GM18870 (cell line): Measurements from ENCODE around the gene FOSB.
"Not testable (repeated sequence)": the region's sequence is repeated elsewhere in the genome, so short reads cannot be mapped to it uniquely, and the experiment has no call there.

Source experiments
- ATAC-seq: cut with Tn5 transposase; IDR thresholded peaks from one replicate; pipeline ENCODE4 v1.9.1; 2021; ENCODE audit warnings: moderate library complexity; ENCODE audit not compliant: unreplicated experiment

Gene FOSB

GRCh38 chr19:45503909-45504308, 36.1 kb downstream of the FOSB start:
- no peak for ATAC-seq

GRCh38 chr19:45505151-45505995, 37.6 kb downstream of the FOSB start:
- ATAC-seq, result no peak

DNA sequence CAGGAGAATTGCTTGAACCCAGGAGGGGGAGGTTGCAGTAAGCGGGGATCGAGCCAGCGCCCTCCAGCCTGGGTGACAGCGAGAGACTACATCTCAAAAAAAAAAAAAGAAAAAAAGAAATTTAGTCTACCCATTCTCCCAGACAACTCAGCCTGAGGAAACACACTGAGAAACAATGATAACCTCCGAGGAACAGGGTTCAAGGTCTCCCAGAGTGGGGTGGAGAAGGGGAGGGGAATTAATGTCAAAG, 38.1 kb downstream of the FOSB start:
- no peak for ATAC-seq

DNA sequence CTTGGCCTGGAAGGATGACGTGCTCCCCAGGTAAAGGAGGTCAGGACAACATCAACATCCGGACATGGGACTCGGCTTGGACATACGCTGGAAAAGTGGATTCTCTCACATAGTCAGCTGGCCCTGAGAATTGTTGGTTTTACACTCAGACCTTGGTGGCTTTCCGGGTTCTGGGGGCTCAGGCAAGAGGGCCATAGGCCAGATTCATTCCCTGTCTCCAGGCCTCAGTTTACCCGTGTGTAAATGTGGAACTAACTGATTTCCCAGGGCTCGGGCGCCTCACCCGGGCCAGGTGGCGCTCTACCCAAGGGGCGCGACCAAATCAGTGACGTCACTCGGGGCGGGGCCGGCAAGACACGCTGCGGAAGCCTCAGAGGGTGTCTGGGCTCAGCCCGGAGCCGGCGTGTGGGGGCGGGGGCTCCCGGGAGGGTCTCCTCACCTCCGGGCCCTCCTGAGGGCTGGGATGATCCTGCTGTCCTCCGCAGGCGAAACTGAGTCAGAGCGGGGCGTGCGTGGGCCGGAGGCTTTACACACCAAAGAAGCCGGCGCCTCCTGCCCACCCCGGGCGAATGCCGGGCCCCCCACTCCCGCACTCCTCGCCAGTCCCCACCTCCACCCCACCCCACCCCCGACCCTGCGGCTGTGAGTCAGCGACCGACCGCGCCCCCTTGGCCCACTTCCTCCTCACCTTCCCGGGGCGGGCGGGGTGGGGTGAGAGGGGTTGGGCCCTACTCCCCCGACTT, 38.6 kb downstream of the FOSB start:
- ATAC-seq, result peak; percentile 37

GRCh38 chr19:45506989-45507871, 39.4 kb downstream of the FOSB start, which contains the start of gene VASP:
VASP (plus strand) TSS chr19:45507479; CDS start chr19:45507772, 293 bp downstream.
- peak; percentile 55 for ATAC-seq

DNA sequence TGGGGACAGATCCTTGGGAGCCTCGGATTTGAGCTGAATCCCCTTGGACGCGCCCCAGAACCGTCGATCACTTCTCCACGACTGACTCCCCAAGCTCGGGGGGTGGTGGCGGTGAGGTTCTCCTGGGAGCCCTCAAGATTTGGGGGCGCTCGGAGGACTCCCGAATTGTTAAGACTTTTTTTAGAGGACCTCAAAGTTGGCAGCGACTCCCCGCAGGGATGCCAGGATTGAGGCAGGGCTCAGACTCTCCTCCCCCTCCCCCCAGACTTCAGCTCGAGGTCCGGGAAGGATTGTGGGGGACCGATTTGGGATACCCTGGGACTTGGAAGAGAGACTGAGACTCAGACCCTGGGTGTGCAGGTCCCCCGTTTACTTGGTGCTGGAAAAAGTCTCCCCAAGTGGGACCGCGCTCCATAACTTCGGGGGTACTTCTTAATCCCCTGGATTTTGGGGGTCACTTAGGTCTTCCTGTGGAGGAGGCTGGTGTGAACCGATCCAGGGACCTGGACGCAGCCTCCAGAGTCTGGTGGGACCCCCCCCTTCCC, 40.1 kb downstream of the FOSB start:
- ATAC-seq, result no peak

GRCh38 chr19:45508417-45508860, 40.6 kb downstream of the FOSB start:
- ATAC-seq, result no peak

DNA sequence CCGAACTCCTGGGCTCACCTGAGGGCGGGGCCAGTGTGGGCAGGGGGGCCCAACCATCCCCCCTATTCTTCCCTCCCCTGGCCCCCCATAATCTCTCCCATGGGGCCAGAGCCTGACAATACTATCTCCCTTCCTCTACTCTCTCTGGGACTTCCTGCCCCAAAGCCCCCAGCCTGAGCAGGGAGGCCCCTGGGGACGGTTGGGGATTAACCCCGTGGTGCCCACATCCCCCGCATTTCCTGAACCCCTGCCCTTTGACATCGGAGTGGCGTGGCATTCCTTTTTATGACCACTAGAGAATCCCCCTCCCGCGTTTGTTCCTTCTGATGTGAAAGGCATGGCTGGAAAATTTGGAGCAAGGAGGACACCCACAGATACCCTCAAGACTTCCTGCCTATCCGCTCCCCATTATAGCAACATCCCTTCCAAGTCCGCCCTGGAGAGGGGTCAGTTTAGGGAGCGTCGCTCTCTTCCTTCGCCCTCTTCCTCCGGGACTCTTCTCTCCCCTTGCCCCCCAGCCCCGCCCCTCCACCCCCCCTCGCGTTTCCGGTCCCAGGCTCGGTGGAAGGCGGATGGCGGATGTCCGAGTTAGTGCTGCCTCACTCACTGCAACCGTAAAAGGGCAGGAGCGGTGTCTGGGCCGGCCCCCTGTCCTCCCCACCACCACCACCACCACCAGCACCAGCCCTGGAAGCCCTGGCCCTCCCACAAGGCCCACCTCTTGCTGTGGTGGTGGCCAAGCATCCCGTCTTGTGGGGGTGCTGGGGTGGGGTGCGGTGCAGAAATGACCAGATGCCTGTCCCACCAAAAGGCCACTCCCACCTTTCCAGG, 41.3 kb downstream of the FOSB start:
- ATAC-seq, result no peak

GRCh38 chr19:45509692-45510015, 41.9 kb downstream of the FOSB start:
- no peak for ATAC-seq

DNA sequence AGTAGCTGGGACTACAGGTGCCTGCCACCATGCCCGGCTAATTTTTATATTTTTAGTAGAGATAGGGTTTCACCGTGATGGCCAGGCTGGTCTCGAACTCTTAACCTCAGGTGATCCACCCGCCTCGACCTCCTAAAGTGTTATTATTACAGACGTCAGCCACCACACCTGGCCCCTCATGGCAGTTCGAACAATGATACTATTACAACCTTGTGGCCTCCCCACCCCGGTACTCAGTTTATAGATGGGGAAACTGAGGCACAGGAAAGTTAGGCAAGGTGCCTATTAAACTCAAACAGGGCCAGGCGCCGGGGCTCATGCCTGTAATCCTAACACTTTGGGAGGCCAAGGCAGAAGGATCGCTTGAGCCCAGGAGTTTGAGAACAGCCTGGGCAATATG, 42.6 kb downstream of the FOSB start:
- ATAC-seq, result not testable (repeated sequence)

DNA sequence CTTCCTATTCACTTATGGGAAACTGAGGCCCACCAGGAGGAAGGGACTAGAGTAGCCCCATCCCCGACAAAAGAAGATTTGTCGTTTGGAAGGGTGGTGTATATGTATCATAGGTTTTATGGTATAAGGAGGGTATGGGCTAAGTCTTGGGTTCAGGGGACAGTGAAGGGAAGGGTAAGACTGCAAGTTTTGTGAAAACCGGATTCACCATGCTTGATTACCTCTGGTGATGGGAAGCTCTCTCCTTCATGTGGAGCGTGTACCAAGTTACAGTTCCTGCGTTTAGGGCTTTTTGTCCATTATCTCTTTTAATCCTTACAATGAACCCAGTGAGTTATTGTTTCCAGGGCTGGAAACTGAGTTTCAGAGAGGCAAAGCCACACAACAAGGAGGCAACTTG, 43.3 kb downstream of the FOSB start:
- ATAC-seq, result no peak

DNA sequence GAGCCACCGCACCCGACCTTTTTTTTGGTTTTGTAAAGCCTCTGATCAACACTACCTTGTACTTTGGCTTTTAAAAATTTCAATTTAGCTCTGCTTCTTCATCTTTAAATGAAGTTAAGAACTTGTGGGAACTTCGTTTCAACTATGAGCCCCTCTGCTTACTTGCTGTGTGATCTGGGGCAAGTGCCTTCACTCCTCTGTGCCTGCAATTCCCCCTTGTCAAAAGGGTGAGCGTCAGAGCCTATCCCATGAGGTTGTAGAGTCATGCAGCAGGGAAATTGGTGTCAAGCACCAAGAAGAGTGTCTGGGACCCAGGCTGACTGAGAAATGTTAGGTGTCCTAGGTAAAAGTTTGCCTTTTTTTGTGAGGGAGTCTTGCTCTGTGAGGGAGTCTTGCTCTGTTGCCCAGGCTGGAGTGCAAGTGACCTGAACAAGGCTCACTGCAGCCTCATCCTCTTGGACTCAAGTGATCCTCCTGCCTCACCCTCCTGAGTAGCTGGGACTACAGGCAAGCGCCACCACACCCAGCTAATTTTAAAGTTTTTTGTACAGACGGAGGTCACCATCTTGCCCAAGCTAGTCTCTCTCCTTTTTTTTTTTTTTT, 45.2 kb downstream of the FOSB start:
- no peak for ATAC-seq

- ATAC-seq, result no peak
Observed at GRCh38 chr19:45514376-45515051, 46.7 kb downstream of the FOSB start.

DNA sequence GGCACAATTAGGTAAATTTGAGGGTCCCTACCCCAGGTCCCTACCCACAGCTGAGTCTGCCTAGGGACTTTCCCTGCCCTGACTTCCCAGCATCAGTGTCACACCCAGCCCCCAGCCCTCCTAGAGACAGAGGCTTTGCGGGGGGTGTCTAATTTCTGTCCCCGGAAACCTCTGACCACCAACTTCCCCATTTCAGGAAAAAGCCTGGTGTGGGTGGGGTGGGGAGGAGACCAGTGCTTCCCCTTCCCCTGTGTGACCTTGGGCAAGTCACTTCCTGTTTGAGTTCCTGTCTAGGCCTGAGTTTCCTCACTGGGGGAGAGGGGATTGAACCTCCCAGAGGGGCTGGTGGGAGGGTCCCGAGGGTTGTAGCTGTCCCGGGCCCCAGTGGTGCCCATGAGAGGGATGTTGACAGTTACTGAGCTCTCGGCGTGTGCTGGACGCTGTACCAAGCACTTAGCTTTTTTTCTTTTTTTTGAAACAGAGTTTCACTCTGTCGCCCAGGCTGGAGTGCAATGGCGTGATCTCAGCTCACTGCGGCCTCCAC, 47.4 kb downstream of the FOSB start:
- no peak for ATAC-seq

DNA sequence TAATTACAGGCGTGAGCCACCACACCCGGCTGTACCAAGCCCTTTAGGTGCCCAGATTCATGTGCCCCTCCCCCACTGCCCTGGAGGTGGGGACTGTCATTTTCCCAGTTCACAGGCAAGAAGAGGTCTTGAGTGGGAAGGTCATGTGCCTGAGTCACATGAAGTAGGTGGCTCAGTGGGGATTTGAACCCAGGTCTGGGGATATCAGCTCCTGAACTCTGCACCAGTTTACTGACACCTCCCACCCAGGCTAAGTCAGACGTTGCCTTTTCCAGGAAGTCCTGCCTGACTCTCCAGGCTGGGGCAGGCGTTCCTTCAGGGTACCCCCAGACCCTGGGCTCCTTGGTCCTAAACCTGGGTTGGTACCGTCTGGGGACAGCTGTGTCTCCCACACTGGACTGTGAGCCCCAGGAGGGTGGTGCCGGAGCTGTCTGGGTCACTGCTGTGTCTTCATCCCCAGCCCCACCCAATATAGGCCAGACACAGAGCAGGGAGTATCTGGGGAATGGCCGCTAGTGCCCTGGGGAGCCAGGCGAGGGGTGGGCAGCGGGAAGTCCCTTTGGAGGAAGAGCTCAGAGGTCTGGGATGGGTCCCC, 48.1 kb downstream of the FOSB start:
- no peak for ATAC-seq

- ATAC-seq, result no peak
Observed at GRCh38 chr19:45517238-45517637, 49.4 kb downstream of the FOSB start.

GRCh38 chr19:45517641-45518468, 50.1 kb downstream of the FOSB start:
- ATAC-seq, result no peak

GRCh38 chr19:45518469-45518826, 50.7 kb downstream of the FOSB start:
- no peak for ATAC-seq
